HG03039 (cell line): ENCODE results near the gene ATAD3C.
"Not testable (repeated sequence)": the region's sequence is repeated elsewhere in the genome, so short reads cannot be mapped to it uniquely, and the experiment has no call there.

Source experiments
- ATAC-seq: cut with Tn5 transposase; IDR thresholded peaks from one replicate; pipeline ENCODE4 v1.9.1; 2021; ENCODE audit warnings: mild to moderate bottlenecking, moderate library complexity; ENCODE audit not compliant: unreplicated experiment

The ATAD3C gene

GRCh38 chr1:1449099-1449739 is at the start of gene ATAD3C:
TSS of gene ATAD3C (plus strand) at chr1:1449689. CDS start at chr1:1450684, 995 bp downstream.
- ATAC-seq: no peak

DNA sequence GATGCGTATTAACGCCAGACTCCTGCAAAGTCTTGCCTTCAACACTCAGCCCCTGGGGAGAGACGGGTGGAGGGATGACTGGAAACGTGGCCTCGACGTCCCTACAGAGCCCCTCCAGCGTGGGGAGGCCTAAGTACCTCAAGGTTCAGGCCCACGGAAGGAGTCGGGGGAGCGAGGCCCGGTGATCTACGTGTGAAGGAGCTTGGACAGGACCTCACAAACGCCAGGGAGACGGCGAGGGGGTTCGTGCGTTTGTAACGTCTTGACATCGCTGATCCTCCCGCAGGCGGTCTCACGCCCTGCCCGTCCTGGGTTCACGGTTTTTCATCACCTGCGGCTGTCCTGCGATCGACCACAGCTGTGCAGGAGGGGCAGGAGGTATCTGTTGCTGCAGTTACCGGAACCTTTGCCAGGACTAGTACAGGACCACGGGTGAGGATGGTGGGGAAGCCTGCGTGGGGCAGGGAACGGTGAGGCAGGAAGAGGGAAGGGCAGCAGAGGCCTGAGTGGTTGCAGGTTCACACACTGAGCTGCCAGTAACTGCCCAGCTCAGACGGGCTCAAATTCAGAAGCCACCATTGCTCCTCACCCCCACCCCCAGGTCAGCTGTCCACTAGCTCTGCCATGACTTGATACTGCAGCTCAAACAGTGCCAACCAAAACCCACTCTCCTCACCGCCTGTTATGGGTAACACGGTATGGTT is 49.5 kb upstream of the ATAD3C start:
- no peak for ATAC-seq

GRCh38 chr1:1400576-1401456 is 48.7 kb upstream of the ATAD3C start:
- no peak for ATAC-seq

DNA sequence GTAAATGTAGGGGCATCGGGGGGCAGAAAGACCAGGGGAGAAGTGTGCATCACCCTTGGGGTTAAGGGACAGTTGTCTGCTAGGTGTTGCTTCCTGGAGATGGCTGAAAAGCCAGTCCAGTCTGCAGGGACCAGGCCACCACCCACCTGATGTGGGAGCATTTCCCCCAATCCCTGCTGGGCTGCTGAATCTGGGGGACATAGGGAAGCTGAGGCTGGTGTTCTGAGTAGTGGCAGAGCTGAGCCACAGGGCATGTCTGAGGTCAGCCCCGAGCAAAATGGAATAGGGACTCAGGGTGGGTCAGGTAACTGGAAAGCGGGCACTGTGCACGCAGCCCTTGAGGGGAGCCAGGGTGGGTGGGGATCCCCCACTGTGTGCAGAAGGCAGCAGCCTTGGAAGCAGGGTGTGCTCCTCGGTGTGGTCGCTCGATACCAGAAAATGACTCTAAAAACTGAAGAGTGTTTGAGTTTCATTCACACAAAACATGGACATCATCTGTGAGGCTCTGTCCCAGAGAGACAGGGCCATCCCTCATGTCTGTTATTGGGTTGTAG is 48.0 kb upstream of the ATAD3C start:
- no peak for ATAC-seq

- no peak for ATAC-seq
Measured at GRCh38 chr1:1402072-1402900, 47.2 kb upstream of the ATAD3C start.

DNA sequence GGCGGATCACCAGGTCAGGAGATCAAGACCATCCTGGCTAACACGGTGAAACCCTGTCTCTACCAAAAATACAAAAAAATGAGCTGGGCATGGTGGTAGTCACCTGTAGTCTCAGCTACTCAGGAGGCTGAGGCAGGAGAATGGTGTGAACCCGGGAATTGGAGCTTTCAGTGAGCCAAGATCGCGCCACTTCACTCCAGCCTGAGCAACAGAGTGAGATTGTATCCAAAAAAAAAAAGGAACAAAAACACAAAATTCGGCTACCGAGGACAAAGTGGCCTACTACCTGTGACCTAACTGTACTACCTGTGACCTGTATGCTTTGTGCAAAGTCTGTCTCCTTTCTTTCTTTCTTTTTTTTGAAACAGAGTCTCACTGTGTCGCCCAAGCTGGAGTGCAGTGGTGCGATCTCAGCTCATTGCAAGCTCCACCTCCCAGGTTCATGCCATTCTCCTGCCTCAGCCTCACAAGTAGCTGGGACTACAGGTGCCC is 46.5 kb upstream of the ATAD3C start:
- not testable (repeated sequence) for ATAC-seq

GRCh38 chr1:1403653-1404052 is 45.8 kb upstream of the ATAD3C start:
- no peak for ATAC-seq

- ATAC-seq: no peak
Measured at GRCh38 chr1:1406101-1406820, 43.2 kb upstream of the ATAD3C start.

DNA sequence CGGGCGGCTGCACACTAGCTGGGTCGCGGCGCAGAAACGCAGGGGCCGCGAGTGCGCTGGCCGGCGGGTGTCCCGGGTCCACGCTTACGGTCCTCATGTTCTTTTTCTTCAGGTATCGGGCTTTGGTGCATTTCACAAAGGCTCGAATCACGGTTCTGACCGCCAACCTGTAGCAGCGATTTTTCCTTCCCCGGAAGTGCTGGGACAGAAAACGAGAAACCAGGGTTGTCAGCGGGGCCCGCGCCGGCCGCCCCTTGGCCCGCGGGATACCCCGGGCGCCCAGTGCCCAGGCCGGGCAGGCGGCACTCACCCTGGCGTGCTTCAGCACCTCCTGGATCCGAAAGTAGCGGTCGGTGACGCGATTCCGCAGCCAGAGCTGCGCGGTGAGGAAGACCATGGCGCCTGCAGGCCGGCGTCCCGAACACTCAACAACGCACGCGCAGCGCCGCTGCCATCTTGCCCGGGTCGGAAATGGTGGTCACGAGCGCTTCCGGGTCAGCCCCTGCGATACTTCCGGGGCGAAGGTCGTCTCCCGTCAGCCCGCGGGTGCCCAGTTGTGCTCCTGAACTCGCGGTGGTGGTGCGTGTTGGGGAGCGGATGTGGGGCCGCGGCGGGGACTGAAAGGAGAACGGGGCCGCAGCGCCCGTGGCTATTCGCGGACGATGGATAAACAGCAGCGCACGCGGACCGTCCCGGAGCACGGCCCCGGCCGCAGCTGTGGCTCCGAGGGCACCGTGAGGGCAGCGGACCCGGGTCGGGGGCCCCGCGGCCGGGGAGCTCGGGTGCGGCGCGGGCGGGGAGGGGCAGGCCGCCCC is 42.5 kb upstream of the ATAD3C start, which contains the start of gene MRPL20:
MRPL20 (minus strand) TSS at position 473 of the 815 bp plus-strand sequence; CDS start at position 397, 76 bp downstream.
- ATAC-seq: peak; percentile 75

GRCh38 chr1:1407636-1408318 is 41.7 kb upstream of the ATAD3C start:
- ATAC-seq: no peak

DNA sequence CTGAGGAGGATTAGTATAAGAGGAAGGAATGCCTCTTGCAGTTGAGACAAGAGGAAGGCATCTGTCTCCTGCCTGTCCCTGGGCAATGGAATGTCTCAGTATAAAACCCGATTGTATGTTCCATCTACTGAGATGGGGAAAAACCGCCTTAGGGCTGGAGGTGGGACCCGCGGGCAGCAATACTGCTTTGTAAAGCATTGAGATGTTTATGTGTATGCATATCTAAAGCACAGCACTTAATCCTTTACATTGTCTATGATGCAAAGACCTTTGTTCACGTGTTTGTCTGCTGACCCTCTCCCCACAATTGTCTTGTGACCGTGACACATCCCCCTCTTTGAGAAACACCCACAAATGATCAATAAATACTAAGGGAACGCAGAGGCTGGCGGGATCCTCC is 39.3 kb upstream of the ATAD3C start:
- ATAC-seq: not testable (repeated sequence)

GRCh38 chr1:1411626-1412025 is 37.9 kb upstream of the ATAD3C start:
- ATAC-seq: no peak

GRCh38 chr1:1412311-1412902 is 37.1 kb upstream of the ATAD3C start:
- not testable (repeated sequence) for ATAC-seq

DNA sequence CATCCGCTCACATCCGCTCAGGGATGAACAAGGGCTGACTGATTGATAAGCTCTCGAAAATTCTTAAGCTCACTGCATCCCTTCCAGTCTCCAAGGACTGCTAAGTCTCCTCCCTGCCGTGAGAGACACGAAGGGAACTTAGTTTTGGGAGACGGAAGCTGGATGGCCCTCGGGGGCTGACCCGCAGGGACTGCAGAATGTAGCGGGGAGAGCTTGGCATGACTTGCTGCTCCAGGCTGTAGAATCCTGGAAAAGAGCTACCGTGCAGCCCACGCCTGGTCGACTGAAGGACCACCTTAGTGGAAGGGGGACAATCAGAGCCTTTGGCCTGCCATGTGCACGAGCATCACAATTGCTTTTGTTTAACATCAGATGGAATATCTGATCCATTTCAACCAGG is 33.7 kb upstream of the ATAD3C start:
- ATAC-seq: no peak

DNA sequence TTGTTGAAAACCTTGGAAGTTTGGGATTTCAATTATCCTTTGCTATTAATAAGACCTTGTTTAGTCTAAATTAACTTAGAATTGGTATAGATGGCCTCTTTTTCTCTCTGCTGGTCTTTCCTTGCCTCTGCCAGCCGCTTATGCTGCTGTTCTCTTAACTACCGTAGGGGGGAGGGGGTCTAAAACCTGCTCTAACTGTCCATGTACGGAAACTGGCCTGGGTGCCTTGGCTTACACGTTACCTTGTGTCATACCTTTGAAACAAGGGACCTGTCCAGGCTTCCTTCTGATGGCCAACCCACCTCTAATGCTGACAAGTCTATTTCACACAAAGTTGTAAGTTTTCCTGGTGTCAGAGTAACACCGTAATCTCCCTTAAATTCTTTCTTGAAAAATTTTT is 32.1 kb upstream of the ATAD3C start:
- ATAC-seq: not testable (repeated sequence)

GRCh38 chr1:1417825-1418463 is 31.5 kb upstream of the ATAD3C start:
- ATAC-seq: not testable (repeated sequence)
